Activated T-helper 1 cell treated with anti-CD3 and anti-CD28 coated beads, Interleukin-12 subunit alpha, Interleukin-12 subunit beta, Interleukin-2, Interleukin-4 antibody, amounts not matched to agents 30 ng/mL and 10 ng/mL and 1 ng/mL, durations not matched to agents 14 hours and 24 hours and 36 hours (primary cell): ENCODE results near the gene GLB1L3. TPM values are rescaled to one million over a fixed set of nuclear protein-coding genes. Genes with fewer than 3 reads are reported as not detected.
"Not testable (repeated sequence)": the region's sequence is repeated elsewhere in the genome, so short reads cannot be mapped to it uniquely, and the experiment has no call there.

ENCODE experiments used
- DNase-seq: peaks from one replicate; pipeline ENCODE4 v3.0.0; 2021; ENCODE audit warnings: low spot score
- H3K27ac Mint-ChIP-seq: one replicate; pipeline ENCODE4 v1.8.0; 2021; ENCODE audit warnings: mild to moderate bottlenecking, mixed read lengths
- H3K27me3 Mint-ChIP-seq: one replicate; pipeline ENCODE4 v1.8.0; 2022; ENCODE audit warnings: mild to moderate bottlenecking, moderate library complexity, mixed read lengths; ENCODE audit not compliant: insufficient read depth
- H3K36me3 Mint-ChIP-seq: one replicate; pipeline ENCODE4 v1.8.0; 2021; ENCODE audit warnings: low read depth, mixed read lengths
- H3K4me1 Mint-ChIP-seq: one replicate; pipeline ENCODE4 v1.8.0; 2021; ENCODE audit warnings: low read depth, mixed read lengths
- H3K4me3 Mint-ChIP-seq: one replicate; pipeline ENCODE4 v1.8.0; 2021; ENCODE audit warnings: mild to moderate bottlenecking, moderate library complexity, mixed read lengths
- H3K9me3 Mint-ChIP-seq: one replicate; pipeline ENCODE4 v1.8.0; 2021; ENCODE audit warnings: mixed read lengths
- intact Hi-C: fragments of 100-400 bp; cut with micrococcal nuclease; formaldehyde crosslinking; loops from one replicate; pipeline ENCODE4 v1.15.1; 2024
- total RNA-seq: library from RNA; stranded (reverse); gene quantifications from 2 replicates; pipeline ENCODE4 v1.2.3, GENCODE V29; 2022

GLB1L3 gene
- total RNA-seq, 1 donor from 2014 or later: 16.1 TPM

DNA sequence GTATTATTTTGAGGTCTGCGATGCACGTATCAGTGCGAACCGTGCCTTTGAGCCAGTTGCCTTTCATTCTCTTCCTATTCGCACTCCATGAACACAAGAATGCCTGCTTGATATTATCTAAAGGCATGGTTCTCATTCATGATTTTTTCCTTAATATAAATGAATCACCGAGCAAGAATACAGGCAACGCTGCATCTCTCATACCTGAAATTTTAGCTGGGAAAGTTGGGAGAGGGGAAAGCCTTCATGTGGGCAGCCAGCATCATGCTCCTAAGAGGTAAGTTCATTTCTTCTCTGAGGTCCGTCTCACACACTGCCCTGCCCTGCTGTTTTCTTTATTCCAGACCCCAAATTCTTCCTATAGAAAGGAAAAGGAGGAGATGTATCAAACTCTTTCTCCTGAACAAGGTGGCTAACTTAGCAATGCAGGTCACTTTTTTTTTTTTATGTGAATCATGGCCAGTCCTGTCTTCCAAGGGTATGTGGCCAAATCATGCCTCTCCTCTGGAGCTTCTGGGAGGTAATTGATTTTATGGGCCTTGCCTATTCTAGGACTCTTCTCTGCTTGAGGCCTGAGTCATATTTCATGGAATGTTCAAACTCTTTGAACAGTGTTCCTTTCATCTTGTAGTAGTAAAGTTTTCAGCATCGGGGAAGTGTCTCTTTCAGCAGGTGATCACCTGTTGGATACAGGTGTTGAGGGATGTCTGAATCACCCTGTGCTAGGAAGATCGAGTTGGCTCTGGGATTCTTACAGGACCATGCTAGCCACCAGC lies 58.8 kb downstream of the GLB1L3 start:
- Mint-ChIP-seq H3K9me3 (no peaks in the 10 kb centered on the region), H3K27me3 (peaks cover 34% of the 10 kb centered on the region), H3K4me3 (no peak overlapping the region), H3K4me1 (peaks cover 24% of the 10 kb centered on the region), H3K27ac (no peak overlapping the region), H3K36me3 (peaks cover 2% of the 10 kb centered on the region)
- no peak for DNase-seq
- intact Hi-C loops: loop anchor here (5.0 to 10.0 kb wide), 2 partner anchors 300 to 378 kb away; partner anchors contain the start of gene IGSF9B

DNA sequence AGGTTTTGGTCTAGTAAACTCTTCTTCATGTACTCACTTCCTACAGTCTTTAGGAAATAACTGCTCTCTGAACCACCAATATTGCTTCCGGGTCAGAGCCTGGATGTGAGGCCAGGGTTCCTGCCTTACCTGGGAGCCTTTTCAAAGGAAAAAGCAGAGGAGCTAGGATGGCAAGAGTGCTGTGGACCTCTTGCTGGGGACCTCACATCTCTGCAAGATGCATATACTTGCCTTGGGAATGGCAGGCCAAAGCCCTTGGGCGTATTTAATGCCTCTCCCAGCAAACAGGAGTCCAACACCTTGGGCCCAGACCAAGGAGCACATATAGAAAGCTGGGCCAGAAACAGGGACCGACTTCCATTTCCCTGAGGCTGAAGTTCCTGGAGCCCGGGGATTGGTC lies 60.9 kb downstream of the GLB1L3 start:
- no peak for DNase-seq
- Mint-ChIP-seq H3K36me3 (no peaks in the 10 kb centered on the region), H3K4me3 (no peak overlapping the region), H3K4me1 (peaks cover 14% of the 10 kb centered on the region), H3K9me3 (no peaks in the 10 kb centered on the region), H3K27me3 (peaks cover 21% of the 10 kb centered on the region), H3K27ac (no peak overlapping the region)
- intact Hi-C loops: loop anchor here (10.0 kb wide), 1 partner anchor 302 kb away; no protein-coding TSS in a partner anchor

GRCh38 chr11:134338068-134338467 lies 61.9 kb downstream of the GLB1L3 start:
- Mint-ChIP-seq H3K27me3 (peaks cover 14% of the 10 kb centered on the region), H3K9me3 (no peaks in the 10 kb centered on the region), H3K36me3 (no peaks in the 10 kb centered on the region), H3K4me3 (no peak overlapping the region), H3K27ac (no peak overlapping the region), H3K4me1 (peaks cover 8% of the 10 kb centered on the region)
- intact Hi-C loops: loop anchor here (10.0 kb wide), 1 partner anchor 303 kb away; no protein-coding TSS in a partner anchor
- no peak for DNase-seq

- H3K4me1 Mint-ChIP-seq: peaks cover 4% of the 10 kb centered on the region
- no peak for DNase-seq
- H3K36me3 Mint-ChIP-seq: no peaks in the 10 kb centered on the region
- peaks cover 8% of the 10 kb centered on the region for H3K27me3 Mint-ChIP-seq
- no peak overlapping the region for H3K4me3 Mint-ChIP-seq
- no peak overlapping the region for H3K27ac Mint-ChIP-seq
- H3K9me3 Mint-ChIP-seq: no peaks in the 10 kb centered on the region
- intact Hi-C loops: loop anchor here (10.0 kb wide), 1 partner anchor 304 kb away; no protein-coding TSS in a partner anchor
These were observed 62.5 kb downstream of the GLB1L3 start for GRCh38 chr11:134338654-134339053.

DNA sequence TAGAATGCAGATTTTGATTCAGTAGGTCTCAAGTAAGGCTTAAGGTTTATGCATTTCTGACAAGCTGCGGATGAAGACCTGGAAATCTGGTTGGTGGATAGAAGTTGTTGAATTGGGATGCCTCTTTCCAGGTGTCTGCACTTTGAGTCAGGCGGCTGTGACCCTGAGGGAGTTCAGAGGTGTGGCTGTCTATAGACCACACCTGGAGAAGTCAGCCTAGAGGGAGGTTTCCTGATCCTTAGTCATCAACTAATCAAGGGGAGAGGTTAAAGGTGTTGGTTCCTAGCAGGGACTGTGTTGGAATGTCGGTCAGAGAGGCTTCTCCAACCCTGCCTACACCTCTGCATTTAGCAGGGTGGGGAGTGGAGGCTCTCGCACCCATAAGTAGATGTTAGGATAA lies 63.6 kb downstream of the GLB1L3 start:
- no peaks in the 10 kb centered on the region for H3K36me3 Mint-ChIP-seq
- H3K4me3 Mint-ChIP-seq: no peak overlapping the region
- H3K27ac Mint-ChIP-seq: no peak overlapping the region
- intact Hi-C loops: loop anchor here (10.0 kb wide), 1 partner anchor 305 kb away; no protein-coding TSS in a partner anchor
- no peaks in the 10 kb centered on the region for H3K4me1 Mint-ChIP-seq
- H3K27me3 Mint-ChIP-seq: peaks cover 3% of the 10 kb centered on the region
- no peaks in the 10 kb centered on the region for H3K9me3 Mint-ChIP-seq
- no peak for DNase-seq

GRCh38 chr11:134340354-134340964 lies 64.3 kb downstream of the GLB1L3 start:
- no peaks in the 10 kb centered on the region for H3K9me3 Mint-ChIP-seq
- no peaks in the 10 kb centered on the region for H3K27me3 Mint-ChIP-seq
- no peak overlapping the region for H3K27ac Mint-ChIP-seq
- no peak for DNase-seq
- intact Hi-C loops: no loop called here
- no peaks in the 10 kb centered on the region for H3K36me3 Mint-ChIP-seq
- H3K4me3 Mint-ChIP-seq: no peak overlapping the region
- no peaks in the 10 kb centered on the region for H3K4me1 Mint-ChIP-seq

- Mint-ChIP-seq H3K4me3 (no peak overlapping the region), H3K9me3 (no peaks in the 10 kb centered on the region), H3K36me3 (no peaks in the 10 kb centered on the region), H3K27me3 (no peaks in the 10 kb centered on the region), H3K4me1 (no peaks in the 10 kb centered on the region), H3K27ac (no peak overlapping the region)
- DNase-seq: no peak
- intact Hi-C loops: no loop called here
These were observed 65.8 kb downstream of the GLB1L3 start for GRCh38 chr11:134341805-134342571.

DNA sequence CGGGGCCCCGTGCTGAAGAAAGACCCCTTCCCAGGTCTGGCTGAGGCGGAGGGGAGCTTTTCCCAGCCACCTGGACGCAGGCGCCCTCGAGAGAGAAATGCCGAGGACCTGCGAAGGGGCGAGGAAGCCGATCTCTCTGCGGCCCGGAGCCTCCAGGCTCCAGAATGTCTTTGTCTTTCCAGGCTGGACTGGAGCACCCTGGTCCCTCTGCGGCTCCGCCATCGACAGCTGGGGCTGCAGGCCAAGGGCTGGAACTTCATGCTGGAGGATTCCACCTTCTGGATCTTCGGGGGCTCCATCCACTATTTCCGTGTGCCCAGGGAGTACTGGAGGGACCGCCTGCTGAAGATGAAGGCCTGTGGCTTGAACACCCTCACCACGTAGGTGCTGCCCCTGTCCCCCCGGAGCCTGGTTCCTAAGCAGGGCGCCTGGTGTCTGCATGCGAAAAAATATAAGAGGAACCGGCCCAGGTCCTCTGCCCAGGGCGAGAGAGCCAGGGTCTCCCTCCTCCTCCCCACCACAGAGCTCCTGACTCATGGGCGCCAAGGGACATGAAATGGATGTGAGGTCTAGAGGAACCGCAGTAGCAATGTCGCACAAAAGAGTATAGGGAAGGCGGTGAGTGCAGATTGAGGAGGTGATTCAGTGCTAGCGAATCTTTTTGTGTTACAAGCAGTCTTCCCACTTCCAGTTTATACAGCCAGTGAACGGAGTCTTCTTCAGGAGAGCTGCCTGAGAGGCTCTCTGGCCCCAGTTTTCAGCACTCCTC lies 66.6 kb downstream of the GLB1L3 start:
- H3K9me3 Mint-ChIP-seq: no peaks in the 10 kb centered on the region
- no peaks in the 10 kb centered on the region for H3K27me3 Mint-ChIP-seq
- no peak overlapping the region for H3K4me3 Mint-ChIP-seq
- H3K27ac Mint-ChIP-seq: no peak overlapping the region
- no peaks in the 10 kb centered on the region for H3K4me1 Mint-ChIP-seq
- no peak for DNase-seq
- no peaks in the 10 kb centered on the region for H3K36me3 Mint-ChIP-seq
- intact Hi-C loops: no loop called here

GRCh38 chr11:134343646-134344045 lies 67.5 kb downstream of the GLB1L3 start:
- H3K36me3 Mint-ChIP-seq: no peaks in the 10 kb centered on the region
- H3K4me3 Mint-ChIP-seq: no peak overlapping the region
- H3K4me1 Mint-ChIP-seq: no peaks in the 10 kb centered on the region
- H3K9me3 Mint-ChIP-seq: no peaks in the 10 kb centered on the region
- intact Hi-C loops: no loop called here
- no peaks in the 10 kb centered on the region for H3K27me3 Mint-ChIP-seq
- H3K27ac Mint-ChIP-seq: no peak overlapping the region
- DNase-seq: no peak

DNA sequence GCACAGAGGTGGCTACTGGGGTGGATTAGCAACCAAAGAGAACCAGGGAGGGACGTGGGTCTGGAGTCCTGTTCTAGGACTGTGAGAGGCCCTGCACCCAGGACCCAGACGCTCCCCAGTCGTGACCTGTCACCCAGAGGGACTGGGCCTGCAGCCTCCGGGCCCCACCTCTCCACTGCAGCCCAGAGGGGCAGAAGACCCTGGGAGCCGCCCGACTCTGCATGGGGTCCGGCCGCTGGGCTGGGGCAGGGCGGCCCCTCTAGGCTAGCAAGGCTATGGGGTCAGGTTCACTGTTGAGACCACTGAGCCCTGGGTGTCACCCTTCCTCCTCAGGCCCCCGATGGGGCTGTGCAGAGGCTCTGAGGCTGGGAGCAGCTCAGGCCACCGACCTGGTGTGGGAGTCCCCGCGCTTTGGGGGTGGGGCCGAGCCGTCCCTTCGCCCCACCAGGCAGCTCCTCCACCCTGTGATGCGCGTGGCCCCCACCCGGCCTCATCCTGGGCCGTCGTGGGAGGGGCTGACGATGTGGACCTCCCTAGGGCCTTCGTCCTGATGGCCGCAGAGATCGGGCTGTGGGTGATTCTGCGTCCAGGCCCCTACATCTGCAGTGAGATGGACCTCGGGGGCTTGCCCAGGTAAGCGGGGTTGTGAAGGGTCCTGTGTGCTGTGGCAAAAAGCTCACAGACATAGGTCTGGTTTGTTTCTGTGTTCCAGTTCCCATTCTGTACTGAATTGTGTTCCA lies 68.5 kb downstream of the GLB1L3 start:
- H3K9me3 Mint-ChIP-seq, H3K4me1 Mint-ChIP-seq, DNase-seq, H3K27me3 Mint-ChIP-seq, intact Hi-C loops, H3K27ac Mint-ChIP-seq, H3K4me3 Mint-ChIP-seq, H3K36me3 Mint-ChIP-seq: not testable (repeated sequence)

GRCh38 chr11:134345237-134345550 lies 69.0 kb downstream of the GLB1L3 start:
- no peak for DNase-seq
- Mint-ChIP-seq H3K4me3 (no peak overlapping the region), H3K27ac (no peak overlapping the region), H3K27me3 (no peaks in the 10 kb centered on the region), H3K4me1 (peaks cover 15% of the 10 kb centered on the region), H3K9me3 (no peaks in the 10 kb centered on the region), H3K36me3 (peaks cover 5% of the 10 kb centered on the region)
- intact Hi-C loops: no loop called here
